Measurements from ENCODE around the gene TEX35.

DNA sequence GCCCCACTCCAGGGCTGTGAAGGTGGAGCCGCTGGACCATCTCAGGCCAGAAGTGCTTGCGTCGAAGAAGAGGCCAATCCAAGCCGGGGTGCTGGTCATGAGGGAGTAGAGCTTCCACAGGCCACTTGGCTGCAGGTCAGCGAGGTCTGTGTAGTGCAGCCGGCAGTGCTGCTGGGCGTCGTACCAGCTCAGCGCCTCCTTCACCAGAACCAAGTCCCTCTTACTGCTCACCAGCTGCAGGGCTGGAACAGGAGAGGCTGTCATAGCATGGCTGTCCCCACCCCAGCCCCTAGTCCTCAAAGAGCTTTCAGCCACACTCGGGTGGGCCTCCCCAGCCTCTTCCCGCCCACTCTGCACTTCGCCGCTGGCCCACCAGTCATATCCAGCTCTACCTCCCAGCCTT is 18.3 kb upstream of the TEX35 start:
- TF ChIP-seq POLR2AphosphoS5 (IDR thresholded peaks at IDR 0.05; ENCODE audit: low read depth, low read length) (no peak), CTCF (IDR thresholded peaks at IDR 0.05 in 2 of 3, conservative IDR thresholded peaks at IDR 0.05 in 1 of 3; ENCODE audit: borderline replicate concordance in 1 of 3, insufficient read depth in 1 of 3, low read depth in 2 of 3, low read length in 2 of 3) (no peak), TCF7L2 (IDR thresholded peaks at IDR 0.05; ENCODE audit: borderline replicate concordance, extremely low read depth, insufficient read depth, insufficient read length) (no peak), JUND (IDR thresholded peaks at IDR 0.05) (no peak), EZH2 (IDR thresholded peaks at IDR 0.05) (no peak), EGR1 (IDR thresholded peaks at IDR 0.05; ENCODE audit: low read depth) (no peak), YY1 (IDR thresholded peaks at IDR 0.05; ENCODE audit: extremely low read depth, insufficient replicate concordance, low read depth, low read length) (no peak)
